ENCODE data around the gene NAV3. TPM values are rescaled to one million over a fixed set of nuclear protein-coding genes. Genes with fewer than 3 reads are reported as not detected.

NAV3 gene
- total RNA-seq, 2 donors from 2014 or later = 2.6 to 6.6 TPM

GRCh38 chr12:78035901-78036606 lies 205.4 kb downstream of the NAV3 start:
- Histone ChIP-seq H3K9me3 (no peaks in the 10 kb centered on the region), H3K27me3 (no peaks in the 10 kb centered on the region), H3K36me3 (replicated peaks in 1 of 2; ENCODE audit: insufficient read depth in 1 of 2, low read depth in 2 of 2) (no peaks in the 10 kb centered on the region), H3K27ac (no peak overlapping the region), H3K4me1 (no peaks in the 10 kb centered on the region), H3K4me3 (no peak overlapping the region)
- 35% methylated on average over 14 of the region's 14 CpGs for WGBS, 2 donors
- intact Hi-C loops (cut with DNase I) = no loop called here
- DNase-seq (no peak), ATAC-seq (no peak)
- no peak for TF ChIP-seq POLR2A (IDR thresholded peaks at IDR 0.05)
- TF ChIP-seq, protein P1, sequence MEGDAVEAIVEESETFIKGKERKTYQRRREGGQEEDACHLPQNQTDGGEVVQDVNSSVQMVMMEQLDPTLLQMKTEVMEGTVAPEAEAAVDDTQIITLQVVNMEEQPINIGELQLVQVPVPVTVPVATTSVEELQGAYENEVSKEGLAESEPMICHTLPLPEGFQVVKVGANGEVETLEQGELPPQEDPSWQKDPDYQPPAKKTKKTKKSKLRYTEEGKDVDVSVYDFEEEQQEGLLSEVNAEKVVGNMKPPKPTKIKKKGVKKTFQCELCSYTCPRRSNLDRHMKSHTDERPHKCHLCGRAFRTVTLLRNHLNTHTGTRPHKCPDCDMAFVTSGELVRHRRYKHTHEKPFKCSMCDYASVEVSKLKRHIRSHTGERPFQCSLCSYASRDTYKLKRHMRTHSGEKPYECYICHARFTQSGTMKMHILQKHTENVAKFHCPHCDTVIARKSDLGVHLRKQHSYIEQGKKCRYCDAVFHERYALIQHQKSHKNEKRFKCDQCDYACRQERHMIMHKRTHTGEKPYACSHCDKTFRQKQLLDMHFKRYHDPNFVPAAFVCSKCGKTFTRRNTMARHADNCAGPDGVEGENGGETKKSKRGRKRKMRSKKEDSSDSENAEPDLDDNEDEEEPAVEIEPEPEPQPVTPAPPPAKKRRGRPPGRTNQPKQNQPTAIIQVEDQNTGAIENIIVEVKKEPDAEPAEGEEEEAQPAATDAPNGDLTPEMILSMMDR (IDR thresholded peaks at IDR 0.05) = no peak

DNA sequence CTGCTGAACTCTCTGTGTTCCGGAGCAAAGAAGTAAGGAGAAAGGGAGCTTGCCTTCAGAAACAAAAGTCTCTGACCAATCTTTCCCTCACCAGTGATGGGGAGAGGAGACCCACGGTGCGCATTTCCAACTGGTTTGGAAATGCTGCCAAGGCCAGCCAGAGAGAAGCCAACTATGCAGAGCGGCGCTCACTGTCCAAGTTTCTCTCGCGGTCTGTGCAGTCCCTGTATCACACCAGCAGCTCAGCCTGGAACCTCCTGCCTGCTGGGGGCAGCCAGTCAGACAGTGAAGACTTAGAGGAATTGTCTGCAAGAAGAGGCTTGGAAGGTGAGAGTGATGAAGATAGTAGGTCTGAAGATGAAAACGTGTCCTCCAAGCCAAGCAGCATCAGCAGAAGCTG lies 206.2 kb downstream of the NAV3 start:
- DNase-seq = no peak

DNA sequence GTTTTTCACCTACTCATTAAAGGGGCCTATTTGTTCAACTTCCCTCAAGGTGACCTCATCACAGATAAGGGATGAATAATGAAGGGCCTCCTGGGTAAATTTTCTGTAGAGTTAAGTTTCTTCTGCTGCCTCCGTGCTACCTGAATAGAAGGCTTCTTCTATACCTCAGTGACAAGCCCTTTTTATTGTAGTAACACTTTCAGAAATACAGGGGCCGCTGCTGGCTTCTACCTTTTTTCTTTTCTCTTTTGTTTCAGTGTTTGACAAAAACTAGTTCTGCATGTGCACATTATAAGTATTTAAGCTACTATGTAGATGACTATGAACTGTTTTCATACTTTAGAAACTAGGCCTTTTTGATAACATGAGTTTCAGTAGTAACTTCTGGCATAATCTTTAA lies 207.0 kb downstream of the NAV3 start:
- Histone ChIP-seq H3K36me3 (replicated peaks in 1 of 2; ENCODE audit: insufficient read depth in 1 of 2, low read depth in 2 of 2) (no peaks in the 10 kb centered on the region), H3K27ac (no peak overlapping the region), H3K4me3 (no peak overlapping the region), H3K4me1 (no peaks in the 10 kb centered on the region), H3K9me3 (no peaks in the 10 kb centered on the region), H3K27me3 (no peaks in the 10 kb centered on the region)
- intact Hi-C loops (cut with DNase I) = no loop called here
- 32 to 51% methylated on average over 2 of the region's 2 CpGs for WGBS, 2 donors
- ATAC-seq (no peak), DNase-seq (no peak)
- no peak for TF ChIP-seq POLR2A (IDR thresholded peaks at IDR 0.05)
- TF ChIP-seq, protein P1 (IDR thresholded peaks at IDR 0.05) = no peak

More for the DNA sequence above, 206.2 kb downstream of the NAV3 start:
- H3K4me3 ChIP-seq = no peak overlapping the region
- no peak for TF ChIP-seq POLR2A (IDR thresholded peaks at IDR 0.05)
- TF ChIP-seq, protein P1 (IDR thresholded peaks at IDR 0.05) = no peak
- H3K27ac ChIP-seq = no peak overlapping the region
- ATAC-seq = no peak
- 84 to 88% methylated on average over 8 of the region's 8 CpGs for WGBS, 2 donors
- intact Hi-C loops (cut with DNase I) = no loop called here
- H3K4me1 ChIP-seq = no peaks in the 10 kb centered on the region
- H3K36me3 ChIP-seq (replicated peaks in 1 of 2; ENCODE audit: insufficient read depth in 1 of 2, low read depth in 2 of 2) = no peaks in the 10 kb centered on the region
- H3K27me3 ChIP-seq = no peaks in the 10 kb centered on the region
- no peaks in the 10 kb centered on the region for H3K9me3 ChIP-seq

DNA sequence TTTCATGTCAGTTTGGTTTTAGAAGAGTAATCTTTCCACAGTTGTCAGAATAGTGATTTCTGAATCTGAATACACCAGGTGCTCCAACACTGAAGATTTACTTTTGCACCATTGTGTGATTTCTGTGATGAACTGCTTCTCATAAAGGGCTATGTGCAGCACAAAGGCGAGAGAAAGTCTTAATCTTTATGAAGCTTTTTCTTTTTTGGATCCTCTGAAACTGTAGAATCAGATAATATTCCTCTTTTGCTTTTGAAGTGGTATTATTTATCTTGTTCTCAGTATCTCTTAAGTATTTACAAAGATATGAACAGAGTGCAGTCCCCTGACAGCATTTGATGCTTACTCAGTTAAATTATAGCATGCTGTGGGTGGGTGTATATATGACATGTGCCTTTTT lies 207.8 kb downstream of the NAV3 start:
- TF ChIP-seq, protein P1 (IDR thresholded peaks at IDR 0.05) = no peak
- no peak for TF ChIP-seq POLR2A (IDR thresholded peaks at IDR 0.05)
- no peak overlapping the region for H3K27ac ChIP-seq
- H3K9me3 ChIP-seq = no peaks in the 10 kb centered on the region
- DNase-seq = no peak
- H3K36me3 ChIP-seq (replicated peaks in 1 of 2; ENCODE audit: insufficient read depth in 1 of 2, low read depth in 2 of 2) = no peaks in the 10 kb centered on the region
- ATAC-seq = no peak
- intact Hi-C loops (cut with DNase I) = no loop called here
- H3K27me3 ChIP-seq = no peaks in the 10 kb centered on the region
- WGBS, 2 donors = 43 to 56% methylated on average over 1 of the region's 1 CpG
- H3K4me3 ChIP-seq = no peak overlapping the region
- H3K4me1 ChIP-seq = no peaks in the 10 kb centered on the region

DNA sequence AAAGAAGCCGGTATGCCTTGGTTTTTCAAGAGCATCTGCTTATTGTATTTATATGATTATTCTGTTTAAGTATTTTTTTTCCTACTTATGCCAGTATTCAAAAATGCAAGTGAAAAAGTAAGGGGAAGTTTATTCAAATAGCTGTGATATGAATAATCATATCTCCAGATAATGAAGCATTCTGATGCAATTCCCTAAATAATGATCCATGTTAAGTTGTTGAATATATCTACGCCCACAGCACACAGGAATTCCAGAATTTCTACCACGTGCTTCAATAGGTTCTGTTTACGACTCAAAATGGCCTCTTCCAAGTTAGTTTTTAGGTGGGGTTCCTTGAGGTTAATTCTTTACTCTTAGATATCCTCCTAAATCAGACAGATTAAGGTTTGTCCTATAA lies 208.3 kb downstream of the NAV3 start:
- WGBS, 2 donors = 62 to 64% methylated on average over 4 of the region's 4 CpGs
- no peak overlapping the region for H3K27ac ChIP-seq
- TF ChIP-seq, protein P1 (IDR thresholded peaks at IDR 0.05) = no peak
- TF ChIP-seq POLR2A (IDR thresholded peaks at IDR 0.05) = no peak
- intact Hi-C loops (cut with DNase I) = no loop called here
- no peak for ATAC-seq
- DNase-seq = no peak
- no peaks in the 10 kb centered on the region for H3K36me3 ChIP-seq (replicated peaks in 1 of 2; ENCODE audit: insufficient read depth in 1 of 2, low read depth in 2 of 2)
- H3K4me3 ChIP-seq = no peak overlapping the region
- H3K4me1 ChIP-seq = no peaks in the 10 kb centered on the region
- no peaks in the 10 kb centered on the region for H3K9me3 ChIP-seq
- H3K27me3 ChIP-seq = no peaks in the 10 kb centered on the region

Data from body of pancreas (tissue), 4 donors.